ENCODE data around the gene CTBP2.
"Not testable (repeated sequence)": the region's sequence is repeated elsewhere in the genome, so short reads cannot be mapped to it uniquely, and the experiment has no call there.

Gene CTBP2

GRCh38 chr10:125087191-125087896 lies 73.0 kb downstream of the CTBP2 start:
- DNase-seq (ENCODE audit: low read depth) = no peak

GRCh38 chr10:125086691-125087090 lies 73.7 kb downstream of the CTBP2 start:
- DNase-seq (ENCODE audit: low read depth) = no peak

GRCh38 chr10:125085258-125086054 lies 74.9 kb downstream of the CTBP2 start:
- DNase-seq (ENCODE audit: low read depth) = no peak

- DNase-seq (ENCODE audit: low read depth) = no peak
Observed at GRCh38 chr10:125084614-125085257, 75.6 kb downstream of the CTBP2 start.

- DNase-seq (ENCODE audit: low read depth) = peak; percentile 51
Observed at GRCh38 chr10:125084191-125084613, 76.2 kb downstream of the CTBP2 start.

GRCh38 chr10:125083576-125083920 lies 76.8 kb downstream of the CTBP2 start:
- no peak for DNase-seq (ENCODE audit: low read depth)

GRCh38 chr10:125082881-125083575 lies 77.3 kb downstream of the CTBP2 start:
- no peak for DNase-seq (ENCODE audit: low read depth)

- DNase-seq (ENCODE audit: low read depth) = not testable (repeated sequence)
Observed at GRCh38 chr10:125082471-125082870, 77.9 kb downstream of the CTBP2 start.

- no peak for DNase-seq (ENCODE audit: low read depth)
Observed at GRCh38 chr10:125081931-125082330, 78.4 kb downstream of the CTBP2 start.

GRCh38 chr10:125080984-125081383 lies 79.4 kb downstream of the CTBP2 start:
- DNase-seq (ENCODE audit: low read depth) = no peak

GRCh38 chr10:125080296-125080695 lies 80.1 kb downstream of the CTBP2 start:
- DNase-seq (ENCODE audit: low read depth) = no peak

GRCh38 chr10:125079091-125079600 lies 81.2 kb downstream of the CTBP2 start:
- DNase-seq (ENCODE audit: low read depth) = no peak

- DNase-seq (ENCODE audit: low read depth) = no peak
Observed at GRCh38 chr10:125076891-125077541, 83.3 kb downstream of the CTBP2 start.

- no peak for DNase-seq (ENCODE audit: low read depth)
Observed at GRCh38 chr10:125076121-125076825, 84.1 kb downstream of the CTBP2 start.

GRCh38 chr10:125073996-125074395 lies 86.4 kb downstream of the CTBP2 start:
- DNase-seq (ENCODE audit: low read depth) = no peak

- no peak for DNase-seq (ENCODE audit: low read depth)
Observed at GRCh38 chr10:125072794-125073193, 87.6 kb downstream of the CTBP2 start.

GRCh38 chr10:125071008-125071407 lies 89.4 kb downstream of the CTBP2 start:
- no peak for DNase-seq (ENCODE audit: low read depth)

GRCh38 chr10:125068406-125068805 lies 92.0 kb downstream of the CTBP2 start:
- DNase-seq (ENCODE audit: low read depth) = no peak

GRCh38 chr10:125067764-125068163 lies 92.6 kb downstream of the CTBP2 start:
- no peak for DNase-seq (ENCODE audit: low read depth)

GRCh38 chr10:125066764-125067450 lies 93.5 kb downstream of the CTBP2 start:
- no peak for DNase-seq (ENCODE audit: low read depth)

All from HS-27A (cell line).